ENCODE data around the gene TOGARAM1.
A peak's percentile ranks its signal among the peaks of the same experiment; 100 is the strongest.

TOGARAM1 gene, protein sequence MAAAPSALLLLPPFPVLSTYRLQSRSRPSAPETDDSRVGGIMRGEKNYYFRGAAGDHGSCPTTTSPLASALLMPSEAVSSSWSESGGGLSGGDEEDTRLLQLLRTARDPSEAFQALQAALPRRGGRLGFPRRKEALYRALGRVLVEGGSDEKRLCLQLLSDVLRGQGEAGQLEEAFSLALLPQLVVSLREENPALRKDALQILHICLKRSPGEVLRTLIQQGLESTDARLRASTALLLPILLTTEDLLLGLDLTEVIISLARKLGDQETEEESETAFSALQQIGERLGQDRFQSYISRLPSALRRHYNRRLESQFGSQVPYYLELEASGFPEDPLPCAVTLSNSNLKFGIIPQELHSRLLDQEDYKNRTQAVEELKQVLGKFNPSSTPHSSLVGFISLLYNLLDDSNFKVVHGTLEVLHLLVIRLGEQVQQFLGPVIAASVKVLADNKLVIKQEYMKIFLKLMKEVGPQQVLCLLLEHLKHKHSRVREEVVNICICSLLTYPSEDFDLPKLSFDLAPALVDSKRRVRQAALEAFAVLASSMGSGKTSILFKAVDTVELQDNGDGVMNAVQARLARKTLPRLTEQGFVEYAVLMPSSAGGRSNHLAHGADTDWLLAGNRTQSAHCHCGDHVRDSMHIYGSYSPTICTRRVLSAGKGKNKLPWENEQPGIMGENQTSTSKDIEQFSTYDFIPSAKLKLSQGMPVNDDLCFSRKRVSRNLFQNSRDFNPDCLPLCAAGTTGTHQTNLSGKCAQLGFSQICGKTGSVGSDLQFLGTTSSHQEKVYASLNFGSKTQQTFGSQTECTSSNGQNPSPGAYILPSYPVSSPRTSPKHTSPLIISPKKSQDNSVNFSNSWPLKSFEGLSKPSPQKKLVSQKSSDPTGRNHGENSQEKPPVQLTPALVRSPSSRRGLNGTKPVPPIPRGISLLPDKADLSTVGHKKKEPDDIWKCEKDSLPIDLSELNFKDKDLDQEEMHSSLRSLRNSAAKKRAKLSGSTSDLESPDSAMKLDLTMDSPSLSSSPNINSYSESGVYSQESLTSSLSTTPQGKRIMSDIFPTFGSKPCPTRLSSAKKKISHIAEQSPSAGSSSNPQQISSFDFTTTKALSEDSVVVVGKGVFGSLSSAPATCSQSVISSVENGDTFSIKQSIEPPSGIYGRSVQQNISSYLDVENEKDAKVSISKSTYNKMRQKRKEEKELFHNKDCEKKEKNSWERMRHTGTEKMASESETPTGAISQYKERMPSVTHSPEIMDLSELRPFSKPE (N-terminal part only)

DNA sequence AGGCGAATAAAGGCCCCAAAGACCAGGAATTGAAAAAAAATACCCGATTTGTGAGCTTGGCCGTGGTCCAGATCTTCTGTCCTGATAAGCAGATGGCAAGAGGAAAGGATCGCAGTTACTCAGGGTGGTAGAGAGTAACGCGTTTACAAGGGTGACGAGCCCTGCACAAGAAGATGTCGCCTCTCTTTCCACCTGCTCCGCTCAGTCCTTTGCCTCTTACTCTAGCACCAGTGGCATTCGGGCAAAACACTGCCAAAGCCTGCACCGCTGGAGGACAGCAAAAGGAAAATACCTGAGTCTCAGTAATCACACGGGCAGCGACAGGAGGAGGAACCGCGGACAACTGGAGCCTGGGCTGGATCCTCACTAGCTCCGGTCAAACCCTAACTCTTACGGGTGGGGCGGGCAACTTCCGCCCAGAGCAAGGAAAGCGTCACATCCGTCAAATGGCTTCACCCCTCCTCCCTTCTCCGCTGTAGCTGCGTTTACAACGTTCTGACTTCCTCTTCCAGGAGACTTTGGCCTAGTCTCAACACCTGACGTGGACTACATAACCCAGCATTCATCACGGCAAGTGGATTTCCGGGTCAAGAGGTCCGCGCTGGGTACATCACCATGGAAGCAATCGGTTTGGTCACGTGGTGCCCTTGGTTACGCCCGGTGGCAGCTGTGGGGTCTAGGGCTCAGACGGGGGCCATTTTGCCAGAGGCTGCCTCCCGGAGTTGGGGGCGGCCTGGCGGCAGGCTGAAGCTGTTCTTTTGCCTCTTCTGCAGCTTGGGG lies at the start of gene TOGARAM1, which contains the start of gene KLHL28:
TOGARAM1 (plus strand) TSS at position 637 of the 780 bp plus-strand sequence. CDS start 232 bp downstream, outside the sequence.
KLHL28 (minus strand) TSS at position 394 of the 780 bp plus-strand sequence. CDS start 16,019 bp downstream, outside the sequence.
- peak; percentile 97 to 100 (median 98) for DNase-seq
- intact Hi-C loops (cut with DNase I), result loop anchor here (1.0 to 5.0 kb wide), 4 partner anchors 36 to 173 kb away; partner anchors contain the start of genes FKBP3 and PRPF39

DNA sequence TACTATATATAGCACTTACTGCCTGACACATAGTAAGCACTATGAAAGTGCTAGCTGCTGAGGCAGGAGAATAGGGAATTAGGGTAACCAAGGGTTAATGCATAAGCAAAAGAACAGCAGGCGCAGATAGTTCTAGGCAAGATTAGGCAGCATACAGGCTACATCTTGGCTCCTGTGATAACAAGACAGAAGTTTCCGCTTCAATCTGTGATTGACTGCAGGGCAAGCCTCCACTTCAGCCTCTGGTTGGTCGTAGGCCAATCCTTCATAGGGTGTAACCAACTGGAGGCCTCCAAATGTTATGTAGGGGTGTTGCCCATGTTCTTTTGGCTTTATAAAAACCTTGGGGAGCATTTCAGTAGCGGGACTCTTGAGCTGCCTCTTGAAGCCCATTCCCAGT lies 47.1 kb upstream of the TOGARAM1 start:
- intact Hi-C loops (cut with DNase I), result loop anchor here (1.0 to 5.0 kb wide), 2 partner anchors 41 to 337 kb away; partner anchors contain the start of gene MIS18BP1

DNA sequence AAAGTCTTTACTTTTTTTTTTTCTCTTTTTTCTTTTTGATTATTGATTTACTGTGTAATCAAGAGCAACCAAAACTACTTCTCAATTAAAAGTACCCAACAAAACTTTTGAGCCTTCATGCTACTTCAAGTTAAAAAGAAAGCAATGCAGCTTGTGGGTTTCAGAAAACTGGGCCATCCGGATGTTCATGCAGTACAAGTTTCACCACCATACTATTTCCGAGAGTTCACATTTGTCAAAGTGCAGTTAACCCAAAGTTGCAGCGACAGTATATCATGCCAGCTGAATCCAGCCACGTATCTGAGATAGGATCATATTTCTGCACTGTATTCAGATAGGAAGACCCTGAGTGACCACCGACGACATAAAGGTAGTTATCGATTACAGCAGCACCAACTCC lies 33.2 kb upstream of the TOGARAM1 start:
- DNase-seq, result no peak
- intact Hi-C loops (cut with DNase I), result no loop called here

More for the DNA sequence above, 47.1 kb upstream of the TOGARAM1 start:
- DNase-seq, result no peak

DNA sequence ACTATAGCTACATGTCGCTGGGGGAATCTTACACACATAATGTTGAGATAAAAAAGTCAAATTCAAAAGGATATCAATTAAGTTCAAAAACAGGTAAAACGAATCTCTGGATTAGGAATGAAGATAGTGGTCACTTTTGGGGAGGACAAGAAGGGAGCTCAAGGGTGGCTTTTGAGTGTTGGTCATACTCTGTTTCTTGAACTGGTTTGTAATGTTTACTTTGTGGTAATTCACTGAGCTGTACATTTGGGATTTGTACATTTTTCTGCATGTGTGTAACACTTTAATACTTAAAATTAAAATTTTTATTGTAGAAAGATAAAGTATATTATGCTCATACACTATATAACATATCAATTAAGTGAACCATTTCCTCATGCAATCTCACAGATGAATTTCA lies 26.8 kb upstream of the TOGARAM1 start:
- intact Hi-C loops (cut with DNase I), result no loop called here
- no peak for DNase-seq

DNA sequence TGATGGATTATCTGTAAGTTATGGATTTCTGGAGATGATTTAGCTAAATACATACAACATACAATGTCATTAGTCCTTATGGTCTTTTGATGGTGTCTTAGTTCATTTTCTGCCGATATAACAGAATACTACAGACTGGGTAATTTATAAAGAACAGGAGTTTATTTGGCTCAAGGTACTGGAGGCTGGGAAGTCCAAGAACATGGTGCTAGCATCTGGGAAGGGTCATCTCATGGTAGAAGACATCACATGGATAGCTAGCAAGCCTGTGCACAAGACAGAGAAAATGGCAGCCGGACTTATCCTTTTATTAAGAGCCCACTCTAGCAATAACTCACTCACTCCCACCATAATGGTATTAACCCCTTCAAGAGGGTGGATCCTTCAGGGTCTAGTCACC lies 24.4 kb upstream of the TOGARAM1 start:
- intact Hi-C loops (cut with DNase I), result no loop called here
- DNase-seq, result no peak

DNA sequence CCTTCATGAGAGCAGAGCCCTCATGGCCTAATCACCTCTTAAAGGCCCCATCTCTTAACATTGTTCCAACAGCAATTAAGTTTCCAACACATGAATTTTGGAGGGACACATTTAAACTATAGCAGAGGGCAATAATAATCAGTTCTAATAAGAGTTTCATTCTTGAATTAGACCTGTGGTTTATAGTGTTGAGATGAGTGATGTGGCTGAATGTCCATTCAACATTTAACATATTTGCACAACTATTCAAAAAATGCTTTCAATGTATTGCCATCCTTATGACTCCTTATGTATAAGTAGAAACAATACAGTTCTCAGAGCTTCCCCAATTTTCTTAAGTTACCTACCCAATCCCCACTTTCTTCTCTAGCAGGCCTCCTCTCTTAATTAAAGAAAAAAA lies 21.8 kb upstream of the TOGARAM1 start:
- intact Hi-C loops (cut with DNase I), result no loop called here
- DNase-seq, result no peak

DNA sequence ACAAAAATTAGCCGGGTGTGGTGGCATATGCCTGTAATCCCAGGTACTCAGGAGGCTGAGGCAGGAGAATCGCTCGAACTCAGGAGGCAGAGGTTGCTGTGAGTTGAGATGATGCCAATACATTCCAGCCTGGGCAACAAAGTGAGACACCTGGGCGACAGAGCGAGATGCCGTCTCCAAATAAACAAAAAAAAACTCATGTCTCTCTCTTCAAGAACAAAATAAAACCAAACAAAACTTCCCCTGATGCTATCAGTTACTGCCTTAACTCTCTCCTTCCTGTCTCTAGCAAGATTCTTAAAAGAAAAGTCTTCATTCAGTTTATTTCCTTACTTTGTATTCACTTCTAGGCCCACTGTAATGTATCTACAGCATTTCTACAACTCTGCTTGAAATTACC lies 21.0 kb upstream of the TOGARAM1 start:
- intact Hi-C loops (cut with DNase I), result no loop called here
- no peak for DNase-seq

DNA sequence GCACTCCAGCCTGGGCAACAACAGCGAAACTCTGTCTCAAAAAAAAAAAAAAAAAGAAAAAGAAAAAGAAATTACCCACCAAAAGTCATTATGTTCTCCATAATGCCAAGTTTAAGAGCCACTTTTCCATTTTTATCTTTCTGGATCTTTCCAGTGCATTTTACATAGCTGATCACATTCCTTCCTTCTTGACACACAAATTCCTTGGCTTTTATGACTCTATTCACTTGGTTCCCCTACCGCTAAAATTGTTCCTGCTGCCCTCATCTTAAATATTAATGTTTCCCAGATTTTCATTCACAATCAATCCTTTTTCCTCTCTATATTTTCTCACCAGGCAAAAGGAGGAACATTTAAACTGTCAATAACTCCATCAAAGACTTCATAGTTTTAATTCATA lies 20.4 kb upstream of the TOGARAM1 start:
- intact Hi-C loops (cut with DNase I), result no loop called here
- DNase-seq, result no peak

DNA sequence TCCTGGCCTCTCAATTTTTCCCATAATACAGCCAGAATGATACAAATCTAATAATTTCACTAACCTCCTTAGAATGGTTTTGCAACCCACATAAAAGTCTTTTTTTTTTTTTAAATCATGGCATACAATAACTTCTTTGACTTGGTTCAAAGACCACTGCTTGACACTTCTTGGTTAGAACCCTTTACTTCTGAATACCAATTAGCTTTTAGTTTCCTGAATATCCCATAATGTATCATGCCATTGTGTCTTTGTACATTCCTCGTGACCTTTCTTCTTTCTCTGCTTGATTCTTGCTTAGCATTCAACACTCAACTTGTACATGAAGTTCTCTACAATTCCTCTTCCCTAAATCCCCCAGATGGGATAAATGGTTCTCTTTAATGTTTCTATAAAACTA lies 19.6 kb upstream of the TOGARAM1 start:
- no peak for DNase-seq
- intact Hi-C loops (cut with DNase I), result no loop called here

DNA sequence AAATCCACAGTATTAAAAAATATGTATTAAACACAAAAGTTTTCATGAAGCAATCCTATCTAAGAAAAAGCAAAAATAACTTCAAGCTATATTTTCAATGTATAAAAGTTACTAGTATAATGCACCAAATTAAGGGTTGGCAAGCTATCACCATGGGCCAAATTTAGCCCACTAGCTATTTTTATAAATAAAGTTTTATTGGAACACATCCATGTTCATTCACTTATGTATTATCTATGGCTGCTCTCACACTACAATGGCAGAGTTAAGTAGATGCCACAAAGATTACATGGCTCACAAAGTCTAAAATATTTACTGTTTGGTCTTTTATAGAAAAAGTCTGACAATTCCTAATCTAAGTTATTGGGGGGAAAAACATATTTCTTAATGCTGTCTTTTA lies 17.9 kb upstream of the TOGARAM1 start:
- intact Hi-C loops (cut with DNase I), result no loop called here
- no peak for DNase-seq

DNA sequence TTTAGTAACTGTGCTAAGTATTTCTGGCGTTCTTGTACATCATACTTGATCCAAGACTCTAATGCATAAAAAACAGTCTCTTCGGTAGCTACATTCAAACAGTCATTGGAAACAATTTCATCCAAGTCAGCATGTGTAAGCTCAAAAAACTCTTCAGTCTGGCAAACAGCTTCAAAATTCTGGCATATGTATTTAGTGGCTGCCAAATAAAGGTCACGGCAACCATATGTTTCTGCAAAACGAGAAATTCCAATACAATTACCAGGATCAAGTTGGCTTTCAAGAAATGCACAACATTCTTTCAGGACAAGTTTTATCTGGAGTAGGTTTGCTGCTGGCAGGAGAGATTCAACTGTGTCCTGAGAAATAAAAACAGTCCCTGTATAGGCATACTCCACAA lies 16.7 kb upstream of the TOGARAM1 start:
- no peak for DNase-seq
- intact Hi-C loops (cut with DNase I), result no loop called here

DNA sequence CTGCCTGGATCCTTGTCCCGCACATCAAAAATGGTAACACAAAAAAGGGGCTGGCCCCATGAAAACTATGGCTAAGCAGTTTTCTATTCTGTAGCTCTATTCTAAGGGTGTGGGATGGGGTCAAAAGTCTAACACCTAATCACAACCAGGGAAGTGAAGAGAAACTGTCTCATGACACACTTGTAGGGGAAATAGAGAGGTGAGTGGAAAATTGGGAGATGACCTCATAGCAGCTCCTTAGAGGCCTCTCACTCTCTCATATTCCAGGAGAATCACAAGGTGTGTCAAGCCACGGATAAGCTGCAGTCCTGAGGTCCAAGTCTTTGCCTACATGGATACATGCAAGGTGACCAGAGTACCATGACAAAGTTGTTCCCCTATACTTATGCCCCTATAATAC lies 10.9 kb upstream of the TOGARAM1 start:
- DNase-seq, result no peak
- intact Hi-C loops (cut with DNase I), result no loop called here

DNA sequence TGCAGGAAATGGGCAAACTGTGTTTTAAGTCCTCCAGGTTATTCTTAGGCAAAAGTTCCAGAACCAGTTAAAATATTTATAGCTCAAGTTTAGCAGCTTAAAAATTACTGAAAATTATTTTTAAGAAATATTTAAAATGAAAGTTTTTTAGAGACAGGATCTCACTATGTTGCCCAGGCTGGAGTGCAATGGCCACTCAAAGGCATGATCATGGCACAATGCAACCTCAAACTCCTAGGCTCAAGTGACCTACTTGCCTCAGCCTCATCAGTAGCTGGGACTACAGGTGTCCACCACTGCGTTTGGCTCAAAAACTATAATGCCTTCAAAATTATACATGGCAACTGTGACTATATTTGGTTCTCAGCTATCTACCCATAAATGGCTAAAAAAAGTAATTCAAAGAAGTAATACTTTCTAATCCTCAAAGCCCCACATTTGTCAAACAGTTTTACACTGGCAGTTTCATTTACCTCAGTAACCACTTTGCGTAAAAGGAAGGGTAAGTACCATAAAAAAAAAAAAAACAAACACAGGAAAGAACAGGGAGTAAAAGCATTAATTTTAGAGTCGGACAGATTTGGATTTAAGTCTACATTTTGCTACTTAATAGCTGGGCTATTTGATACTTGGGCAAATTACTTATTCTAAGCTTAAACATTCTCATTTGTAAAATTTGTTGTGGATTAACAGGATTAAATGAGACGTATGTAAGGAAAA lies 9.4 kb upstream of the TOGARAM1 start:
- DNase-seq, result no peak
- intact Hi-C loops (cut with DNase I), result no loop called here

DNA sequence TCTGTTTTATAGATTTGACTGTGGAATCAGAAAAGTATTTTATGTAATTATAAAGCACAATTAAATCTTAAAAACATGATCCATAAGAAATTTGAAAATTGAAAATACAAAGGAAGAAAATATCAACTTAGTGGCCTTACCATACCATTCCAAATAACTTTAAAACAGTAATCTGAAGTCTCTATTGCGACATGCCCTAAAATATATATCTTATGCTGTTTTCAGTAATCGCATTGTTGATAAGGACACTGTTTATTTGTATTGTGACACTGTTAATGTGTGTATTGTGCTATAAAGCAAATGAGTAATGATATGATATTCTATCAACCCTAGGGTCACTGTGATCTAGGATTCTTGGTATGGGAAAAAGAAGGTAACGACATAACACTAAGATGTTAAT lies 7.2 kb upstream of the TOGARAM1 start:
- intact Hi-C loops (cut with DNase I), result no loop called here
- no peak for DNase-seq

DNA sequence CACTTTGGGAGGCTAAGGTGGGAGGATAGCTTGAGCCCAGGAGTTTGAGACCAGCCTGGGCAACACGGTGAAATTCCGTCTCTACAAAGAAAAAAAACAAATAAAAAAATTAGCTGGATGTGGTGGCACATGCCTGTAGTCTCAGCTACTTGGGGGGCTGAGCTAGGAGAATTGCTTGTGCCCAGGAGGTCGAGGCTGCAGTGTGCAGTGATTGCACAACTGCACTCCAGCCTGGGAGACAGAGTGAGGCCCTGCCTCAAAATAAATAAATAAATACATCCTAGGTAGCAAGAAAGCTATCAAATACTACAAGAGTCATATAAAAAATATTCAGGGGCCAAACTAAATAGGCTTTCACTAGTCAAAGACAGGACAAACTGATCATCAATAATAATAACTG lies 6.5 kb upstream of the TOGARAM1 start:
- intact Hi-C loops (cut with DNase I), result no loop called here
- DNase-seq, result no peak

DNA sequence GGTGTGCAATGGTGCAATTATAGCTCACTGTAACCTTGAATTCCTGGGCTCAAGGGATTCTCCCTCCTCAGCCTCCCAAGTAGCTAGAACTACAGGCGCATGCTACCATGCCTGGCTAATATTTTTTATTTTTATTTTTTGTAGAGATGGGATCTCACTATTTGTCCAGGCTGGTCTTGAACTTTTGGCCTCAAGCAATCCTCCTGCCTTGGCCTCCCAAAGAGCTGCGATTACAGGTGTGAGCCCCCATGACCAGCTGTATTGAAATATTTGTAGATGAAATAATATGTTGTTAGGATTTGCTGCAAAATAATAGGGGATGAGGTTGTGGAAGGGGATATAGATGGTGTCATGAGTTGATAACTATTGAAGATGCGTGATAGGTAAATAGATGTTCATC lies 5.1 kb upstream of the TOGARAM1 start:
- intact Hi-C loops (cut with DNase I), result loop anchor here (1.0 kb wide), 1 partner anchor 43 kb away; no protein-coding TSS in a partner anchor
- no peak for DNase-seq

DNA sequence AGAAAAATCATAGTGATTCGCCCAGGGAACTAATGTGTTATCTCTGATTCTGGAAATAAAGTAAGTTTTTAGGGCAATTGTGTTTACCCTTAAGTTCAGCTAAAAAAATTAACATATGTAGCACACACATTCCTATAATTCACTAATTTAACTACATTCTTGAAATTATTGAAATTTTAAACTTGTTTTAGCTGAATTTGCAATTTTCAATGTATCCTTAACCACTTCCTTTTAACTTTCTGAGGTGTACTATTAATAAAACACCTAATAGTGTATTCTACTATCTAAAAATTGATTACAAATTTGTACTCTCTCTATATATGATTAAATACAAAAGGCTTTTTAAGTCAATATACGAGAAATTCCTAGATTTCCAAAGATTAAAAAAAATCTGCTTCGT lies 2.5 kb upstream of the TOGARAM1 start:
- intact Hi-C loops (cut with DNase I), result no loop called here
- DNase-seq, result no peak

DNA sequence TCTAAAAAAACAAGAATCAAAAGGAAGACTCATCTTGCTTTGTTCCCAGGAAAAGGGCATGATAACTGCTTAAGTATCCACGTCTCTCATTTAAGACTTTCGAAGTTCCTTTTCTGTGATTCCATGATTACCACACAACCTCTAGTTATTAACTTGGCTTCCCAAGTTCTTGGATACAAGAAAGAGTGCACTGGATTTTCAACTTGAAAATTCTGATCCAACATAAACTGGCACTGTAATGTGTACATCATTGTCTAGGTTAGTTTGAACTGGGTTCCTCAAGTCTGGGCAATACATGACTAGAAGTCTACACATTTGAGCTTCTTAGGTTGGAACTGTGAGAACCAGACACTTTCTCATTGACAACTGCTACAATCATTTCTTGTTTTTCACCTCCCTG lies 1.8 kb upstream of the TOGARAM1 start:
- intact Hi-C loops (cut with DNase I), result loop anchor here (5.0 kb wide), 2 partner anchors 37 to 63 kb away; a partner anchor contains a TSS

DNA sequence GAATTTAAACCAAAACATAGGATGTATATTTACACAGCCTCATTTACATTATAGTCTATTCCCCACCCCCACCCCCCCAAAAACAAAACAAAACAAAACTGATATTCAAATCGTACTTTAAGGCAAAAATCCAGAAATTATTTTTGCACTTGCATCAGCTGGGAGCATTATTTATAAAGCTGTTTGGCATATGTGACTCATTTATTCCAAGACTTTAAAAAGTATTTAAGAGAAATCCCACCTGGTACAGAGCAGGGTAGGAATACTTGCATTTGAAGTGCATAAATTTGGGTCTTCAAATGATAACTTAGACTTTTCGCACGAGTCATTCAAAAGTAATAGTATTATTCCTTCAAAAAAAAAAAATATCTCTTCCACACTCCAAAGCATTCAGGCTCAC lies 1.3 kb upstream of the TOGARAM1 start:
- intact Hi-C loops (cut with DNase I), result loop anchor here (5.0 kb wide), 2 partner anchors 37 to 63 kb away; a partner anchor contains a TSS

More for the DNA sequence above, 1.8 kb upstream of the TOGARAM1 start:
- DNase-seq, result no peak

More for the DNA sequence above, 1.3 kb upstream of the TOGARAM1 start:
- DNase-seq, result no peak

All from posterior cingulate gyrus (tissue), 11 donors.